Measurements from ENCODE around the gene SLC1A4. TPM values are rescaled to one million over a fixed set of nuclear protein-coding genes. Genes with fewer than 3 reads are reported as not detected.

SLC1A4 gene
- total and polyA plus RNA-seq, 2 of the 4 experiments (the other 2 are of a cell fraction), result 6.8 to 8.1 TPM

- TF ChIP-seq FOS (IDR thresholded peaks at IDR 0.05; ENCODE audit: low read depth, low read length) (no peak), RAD21 (IDR thresholded peaks at IDR 0.05; ENCODE audit: low read length) (no peak), USF2 (IDR thresholded peaks at IDR 0.05; ENCODE audit: low read depth, low read length) (no peak), SMC3 (IDR thresholded peaks at IDR 0.05; ENCODE audit: low read depth, low read length) (no peak), MAZ (IDR thresholded peaks at IDR 0.05; ENCODE audit: borderline replicate concordance, low read depth, low read length) (no peak), CTCF (conservative IDR thresholded peaks at IDR 0.05; ENCODE audit: low read depth, low read length) (no peak), RCOR1 (IDR thresholded peaks at IDR 0.05; ENCODE audit: insufficient replicate concordance, low read length) (no peak), ELK1 (IDR thresholded peaks at IDR 0.05; ENCODE audit: borderline replicate concordance, low read depth, low read length) (no peak), POLR2A (IDR thresholded peaks at IDR 0.05; ENCODE audit: low read depth, low read length) (no peak), CHD1 (IDR thresholded peaks at IDR 0.05; ENCODE audit: low read depth, low read length) (no peak), RFX5 (IDR thresholded peaks at IDR 0.05; ENCODE audit: low read depth, low read length) (no peak), NFE2L2 (IDR thresholded peaks at IDR 0.05; ENCODE audit: low read depth, low read length) (no peak), CEBPB (IDR thresholded peaks at IDR 0.05; ENCODE audit: low read depth, low read length) (no peak), MAFK (IDR thresholded peaks at IDR 0.05; ENCODE audit: low read depth, low read length) (no peak), MXI1 (IDR thresholded peaks at IDR 0.05; ENCODE audit: borderline replicate concordance, low read depth, low read length) (no peak), BHLHE40 (IDR thresholded peaks at IDR 0.05; ENCODE audit: low read depth, low read length) (no peak)
- Histone ChIP-seq H3K4me3 (ENCODE audit: insufficient read depth, low read depth, low read length) (no peak overlapping the region), H2AFZ (replicated peaks; ENCODE audit: low read length, poor library complexity) (no peak overlapping the region), H3K27me3 (ENCODE audit: control insufficient read depth, insufficient read depth, low read length) (no peaks in the 10 kb centered on the region), H3K79me1 (ENCODE audit: low read depth in 1 of 2, low read length in 2 of 2) (no peaks in the 10 kb centered on the region), H2BK120ac (ENCODE audit: low read depth, low read length) (no peak overlapping the region), H3K4me2 (ENCODE audit: low read depth, low read length) (no peak overlapping the region), H2BK15ac (ENCODE audit: low read depth, low read length) (no peak overlapping the region), H2BK20ac (ENCODE audit: low read depth, low read length) (no peak overlapping the region), H4K91ac (ENCODE audit: insufficient read depth, low read depth, low read length) (no peak overlapping the region), H3K18ac (ENCODE audit: low read depth, low read length) (no peak overlapping the region), H3K4ac (ENCODE audit: low read depth, low read length) (no peak overlapping the region), H3K9ac (ENCODE audit: low read depth, low read length) (no peak overlapping the region), H4K8ac (ENCODE audit: low read depth in 2 of 2, low read length in 2 of 2) (no peak overlapping the region), H3K23ac (ENCODE audit: low read depth, low read length) (no peak overlapping the region), H3K9me1 (ENCODE audit: insufficient read depth, low read length) (peaks cover 2% of the 10 kb centered on the region; the same call in 1 of the 2 replicates), H2AK9ac (replicated peaks; ENCODE audit: low read depth, low read length, poor library complexity) (no peak overlapping the region), H3K36me3 (ENCODE audit: control insufficient read depth, insufficient read depth, low read length) (peaks cover 42% of the 10 kb centered on the region), H3K14ac (replicated peaks; ENCODE audit: low read depth, low read length) (no peak overlapping the region), H3K56ac (ENCODE audit: extremely low read depth, insufficient read depth, low read length) (no peak overlapping the region), H2BK5ac (ENCODE audit: low read depth, low read length, poor library complexity, severe bottlenecking) (no peak overlapping the region), H4K5ac (ENCODE audit: low read depth, low read length) (no peak overlapping the region), H3K9me3 (ENCODE audit: control insufficient read depth, insufficient read depth, low read length) (no peaks in the 10 kb centered on the region), H3K27ac (ENCODE audit: insufficient read depth, low read length) (no peak overlapping the region), H3K4me1 (ENCODE audit: control insufficient read depth, insufficient read depth, low read length) (peaks cover 6% of the 10 kb centered on the region), H2AK5ac (ENCODE audit: low read depth, low read length) (no peak overlapping the region), H4K20me1 (ENCODE audit: insufficient read depth, low read length) (no peaks in the 10 kb centered on the region)
- intact Hi-C loops (cut with micrococcal nuclease) (no loop called here), dilution Hi-C loops (cut with HindIII; ENCODE audit: low sequenced_read_pairs, unreplicated experiment) (no loop called here), in situ Hi-C loops (cut with MboI; ENCODE audit: low sequenced_read_pairs) (no loop called here)
- no CpG with 5 or more reads among the region's 8 CpGs for WGBS, 2 experiments (ENCODE audit: extremely low coverage in 2 of 2, insufficient read length in 1 of 2)
- no TSS peak for BruUV-seq (replicated peaks)
- no peak for DNase-seq
- ChIA-PET CTCF (no interaction called here), POLR2A (ENCODE audit: unreplicated experiment) (no interaction called here)
- ATAC-seq (ENCODE audit: low read depth), result no peak
These were observed 30.5 kb downstream of the SLC1A4 start for GRCh38 chr2:65019675-65020195.

Data from IMR-90 (cell line).